ENCODE results near the gene ESYT1.
"Not testable (repeated sequence)": the region's sequence is repeated elsewhere in the genome, so short reads cannot be mapped to it uniquely, and the experiment has no call there.

ESYT1 gene

GRCh38 chr12:56104815-56105608 is 23.1 kb upstream of the ESYT1 start:
- peak in 1 of 5 experiments; percentile 31 for DNase-seq

GRCh38 chr12:56105609-56105902 is 22.5 kb upstream of the ESYT1 start:
- DNase-seq = no peak

GRCh38 chr12:56107242-56107641 is 20.8 kb upstream of the ESYT1 start:
- DNase-seq = no peak

GRCh38 chr12:56110571-56110970 is 17.5 kb upstream of the ESYT1 start:
- DNase-seq = no peak

- no peak for DNase-seq
These were observed 14.0 kb upstream of the ESYT1 start for GRCh38 chr12:56114084-56114483.

- no peak for DNase-seq
These were observed 12.7 kb upstream of the ESYT1 start for GRCh38 chr12:56115329-56115728.

GRCh38 chr12:56116267-56117081 is 11.6 kb upstream of the ESYT1 start, which contains the start of gene RPL41:
Gene RPL41 (plus strand): TSS chr12:56116633.
- DNase-seq = peak; percentile 71 to 95 (median 89)

- not testable (repeated sequence) for DNase-seq
These were observed 10.9 kb upstream of the ESYT1 start for GRCh38 chr12:56117082-56117706.

- peak; percentile 84 to 100 (median 98) for DNase-seq
These were observed 10.0 kb upstream of the ESYT1 start, which contains the start of gene ZC3H10 for GRCh38 chr12:56117778-56118687. Gene ZC3H10 (plus strand): TSS chr12:56118266. CDS start chr12:56120563, 2,297 bp downstream.

- DNase-seq = no peak
These were observed 9.2 kb upstream of the ESYT1 start for GRCh38 chr12:56118688-56119357.

GRCh38 chr12:56119361-56119796 is 8.7 kb upstream of the ESYT1 start:
- DNase-seq = peak in 3 of 5 experiments; percentile 45 to 72 (median 52)

GRCh38 chr12:56120158-56120846 is 7.8 kb upstream of the ESYT1 start:
- no peak for DNase-seq

- DNase-seq = no peak
These were observed 6.7 kb upstream of the ESYT1 start for GRCh38 chr12:56121204-56121870.

- DNase-seq = no peak
These were observed 5.4 kb upstream of the ESYT1 start for GRCh38 chr12:56122637-56123036.

GRCh38 chr12:56124133-56124532 is 3.9 kb upstream of the ESYT1 start:
- DNase-seq = no peak

GRCh38 chr12:56126732-56127239 is 1.3 kb upstream of the ESYT1 start:
- peak in 1 of 5 experiments; percentile 41 for DNase-seq

- DNase-seq = no peak
These were observed 581 bp upstream of the ESYT1 start for GRCh38 chr12:56127485-56127887.

- peak in 1 of 5 experiments; percentile 31 for DNase-seq
These were observed 671 bp downstream of the ESYT1 start for GRCh38 chr12:56128670-56129205.

- peak; percentile 30 to 89 (median 59) for DNase-seq
These were observed 1.3 kb downstream of the ESYT1 start for GRCh38 chr12:56129206-56129941.

Measured in T-helper 2 cell (primary cell).